ENCODE measurements around the gene SMIM24. TPM values are rescaled to one million over a fixed set of nuclear protein-coding genes. Genes with fewer than 3 reads are reported as not detected.

The SMIM24 gene
- total and polyA plus RNA-seq, 9 of the 15 experiments (the other 6 are each of a cell fraction or from before 2014, with no cell fraction given): 0.45 to 12.3 (median 1.4) TPM; not detected in 1

GRCh38 chr19:3442487-3443071 is 37.7 kb downstream of the SMIM24 start:
- Histone ChIP-seq H3K4me3 (no peak overlapping the region), H3K9ac (ENCODE audit: insufficient read depth in 1 of 2, low read depth in 2 of 2, low read length in 2 of 2) (no peak overlapping the region), H4K20me1 (replicated peaks; ENCODE audit: control insufficient read depth, insufficient read depth, low read length) (peaks cover 5% of the 10 kb centered on the region), H3K27ac (ENCODE audit: extremely low read depth, low read depth, low read length) (no peak overlapping the region), H3K9me1 (ENCODE audit: control insufficient read depth, insufficient read depth, low read length) (no peaks in the 10 kb centered on the region), H3K79me2 (ENCODE audit: control insufficient read depth, insufficient read depth, low read length) (peaks cover 33% of the 10 kb centered on the region), H3K27me3 (ENCODE audit: control insufficient read depth in 2 of 2, insufficient read depth in 2 of 2, low read length in 2 of 2) (no peaks in the 10 kb centered on the region), H3K9me3 (replicated peaks; ENCODE audit: control insufficient read depth, insufficient read depth, low read depth, low read length) (no peaks in the 10 kb centered on the region), H3K36me3 (ENCODE audit: control insufficient read depth, insufficient read depth, low read length) (peaks cover 85% of the 10 kb centered on the region), H3K4me1 (replicated peaks in 1 of 2; ENCODE audit: control insufficient read depth in 2 of 2, insufficient read depth in 2 of 2, low read length in 2 of 2) (peaks cover 0 to 18% of the 10 kb centered on the region in 2 experiments; a peak in 2 of 5 replicates), H3K4me2 (ENCODE audit: insufficient read depth, low read length) (no peak overlapping the region), H2AFZ (ENCODE audit: low read depth, low read length) (no peak overlapping the region)
- FAIRE-seq (no peak), DNase-seq (ENCODE audit: extremely low read depth in 1 of 4, low spot score in 3 of 4) (no peak), ATAC-seq (no peak)
- no TSS peak for BruUV-seq (replicated peaks)
- in situ Hi-C loops (cut with MboI): no loop called here
- TF ChIP-seq BCOR (IDR thresholded peaks at IDR 0.05) (peak; percentile 83), POU5F1 (IDR thresholded peaks at IDR 0.05; ENCODE audit: borderline replicate concordance, low read depth, low read length, partially characterized antibody) (no peak), ADNP (tag; IDR thresholded peaks at IDR 0.05) (peak; percentile 58; the same call in 1 of the 2 replicates), CBX1 (IDR thresholded peaks at IDR 0.05; ENCODE audit: low read depth) (peak; percentile 54; the same call in 1 of the 2 replicates), RBM25 (IDR thresholded peaks at IDR 0.05; ENCODE audit: low read depth, low read length, severe bottlenecking) (peak; percentile 63), KDM1A (IDR thresholded peaks at IDR 0.05) (peak in 1 of 2 experiments; percentile 13; a peak in 1 of 4 replicates), RCOR1 (IDR thresholded peaks at IDR 0.05; ENCODE audit: borderline replicate concordance in 1 of 2, low read depth in 2 of 2, low read length in 2 of 2) (peak in 1 of 2 experiments; percentile 36; a peak in 1 of 4 replicates), ZNF384 (IDR thresholded peaks at IDR 0.05; ENCODE audit: low read depth, low read length) (no peak)
- intact Hi-C loops (cut with micrococcal nuclease): no loop called here
- 96% methylated on average over 14 of the region's 15 CpGs for WGBS (ENCODE audit: insufficient coverage, low coverage, missing lambda C conversion rate)
- ChIA-PET POLR2A (interaction anchor here (0.5 to 0.9 kb wide), 2 partner anchors 66 to 536 kb away, joined by 3 read pairs; no protein-coding TSS in a partner anchor), CTCF (ENCODE audit: low intra/inter-chr PET ratio) (no interaction called here)
